Stimulated activated CD8-positive, alpha-beta memory T cell treated with anti-CD3 and anti-CD28 coated beads, Interleukin-7, amount 100 ng/mL, for 4 hours (primary cell): ENCODE data around the gene CARD8.
A peak's percentile ranks its signal among the peaks of the same experiment; 100 is the strongest.

ENCODE experiments used
- DNase-seq, 2 donors: peaks; one replicate each; pipeline ENCODE4 v3.0.0-alpha.2; 2020; ENCODE audit warnings: low read depth in 2 of 2

Gene CARD8

DNA sequence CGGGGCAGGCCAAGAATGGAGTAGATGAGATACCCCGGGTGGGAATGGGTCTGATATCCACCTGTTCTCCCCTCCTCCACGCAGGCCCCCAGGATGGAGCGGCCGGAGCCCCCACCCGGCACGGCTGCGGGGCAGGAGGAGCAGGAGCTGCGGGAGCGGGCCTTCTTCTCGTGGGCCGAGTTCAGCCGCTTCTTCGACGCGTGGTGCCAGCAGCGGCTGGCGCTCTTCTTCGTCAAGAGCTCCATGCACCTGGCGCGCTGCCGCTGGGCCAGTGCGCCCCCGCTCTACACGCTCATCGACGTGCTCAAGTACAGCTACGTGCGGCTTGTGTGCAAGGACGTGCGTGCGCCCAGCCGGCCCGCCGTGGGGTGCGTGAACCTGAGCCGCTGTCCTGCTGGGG is 84.0 kb downstream of the CARD8 start:
- no peak for DNase-seq

GRCh38 chr19:48170817-48171347 is 84.8 kb downstream of the CARD8 start:
- DNase-seq, result no peak

DNA sequence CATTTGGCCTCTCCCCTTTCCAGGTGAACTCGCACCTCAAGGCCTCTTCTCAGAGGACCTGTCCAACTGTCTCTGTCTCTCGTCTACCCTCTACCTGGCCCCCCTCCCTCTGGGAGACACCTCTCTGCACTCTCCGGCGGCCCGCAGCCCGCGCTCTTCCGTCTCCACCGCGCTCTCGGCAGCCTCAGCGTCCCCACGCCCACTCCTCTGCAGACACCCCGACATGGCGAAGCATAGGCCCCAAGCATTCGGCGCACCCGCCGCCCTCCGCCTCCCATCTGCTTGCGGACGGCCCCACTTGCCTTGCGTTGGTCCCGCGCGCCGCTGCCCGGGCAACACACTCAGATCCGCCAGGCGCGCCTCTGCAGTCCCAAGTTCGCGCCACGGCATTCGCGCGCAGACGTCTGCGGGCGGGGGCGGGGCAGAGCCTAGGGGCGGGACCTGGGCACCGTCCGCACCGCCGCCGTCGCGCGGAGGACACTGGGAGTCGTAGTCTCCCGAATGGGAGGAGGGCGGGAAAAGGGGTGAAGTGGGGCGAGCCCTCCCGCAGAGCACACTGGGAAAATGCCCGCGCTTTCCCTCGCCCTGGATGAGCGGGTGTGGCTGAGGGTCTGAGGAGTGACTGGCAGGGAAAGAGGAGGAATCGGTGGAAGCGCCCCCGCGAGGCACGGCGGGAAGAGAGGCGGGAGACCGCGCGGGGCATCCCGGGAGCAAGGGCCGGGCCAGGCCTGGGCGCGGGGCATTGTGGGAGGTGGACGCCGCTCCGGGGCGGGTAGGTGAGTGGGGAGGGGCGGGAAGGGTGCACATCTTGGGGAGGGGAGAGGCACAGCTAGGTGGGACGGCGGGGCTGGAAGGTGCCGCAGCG is 85.5 kb downstream of the CARD8 start, which contains the start of the genes LIG1 and ZSWIM9:
Gene LIG1 (minus strand): TSS at position 406 of the 865 bp plus-strand sequence. CDS start 4,778 bp downstream, outside the sequence.
Gene ZSWIM9 (plus strand): TSS at position 742 of the 865 bp plus-strand sequence. CDS start 1,123 bp downstream, outside the sequence.
- peak; percentile 81 to 90 for DNase-seq

DNA sequence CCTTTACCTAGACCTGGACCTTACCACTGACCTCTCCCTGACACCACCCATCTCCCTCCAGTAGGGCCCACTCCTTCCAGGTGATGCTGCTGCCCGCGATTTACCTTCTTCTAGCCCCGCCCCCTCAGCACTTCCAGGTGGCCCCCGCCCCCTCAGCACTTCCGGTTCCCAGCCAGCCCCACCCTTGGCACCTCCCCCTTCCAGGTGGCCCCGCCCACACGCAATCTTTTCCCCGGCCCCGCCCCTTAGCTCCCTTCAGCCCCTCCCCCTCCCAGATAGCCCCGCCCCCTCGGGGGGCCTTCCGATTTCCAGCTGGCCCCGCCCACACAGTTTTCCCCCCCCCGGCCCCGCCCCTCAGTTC is 86.2 kb downstream of the CARD8 start:
- peak; percentile 84 to 88 for DNase-seq

DNA sequence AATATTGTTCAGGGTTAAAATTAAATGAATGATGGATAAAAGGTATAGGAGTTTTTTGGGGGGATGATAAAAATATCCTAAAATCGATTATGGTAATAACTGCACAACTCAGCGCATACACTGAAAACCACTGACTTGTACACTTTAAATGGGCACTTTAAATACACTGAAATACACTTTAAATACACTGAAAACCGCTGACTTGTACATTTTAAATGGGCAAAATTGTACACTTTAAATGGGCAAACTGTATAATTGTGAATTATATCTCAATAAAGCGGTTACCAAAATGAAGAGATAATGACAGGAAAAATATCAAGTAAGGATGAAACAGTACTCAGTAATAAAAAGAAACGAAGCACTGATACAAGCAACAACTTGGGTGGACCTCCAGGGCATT is 87.0 kb downstream of the CARD8 start:
- DNase-seq, result no peak

DNA sequence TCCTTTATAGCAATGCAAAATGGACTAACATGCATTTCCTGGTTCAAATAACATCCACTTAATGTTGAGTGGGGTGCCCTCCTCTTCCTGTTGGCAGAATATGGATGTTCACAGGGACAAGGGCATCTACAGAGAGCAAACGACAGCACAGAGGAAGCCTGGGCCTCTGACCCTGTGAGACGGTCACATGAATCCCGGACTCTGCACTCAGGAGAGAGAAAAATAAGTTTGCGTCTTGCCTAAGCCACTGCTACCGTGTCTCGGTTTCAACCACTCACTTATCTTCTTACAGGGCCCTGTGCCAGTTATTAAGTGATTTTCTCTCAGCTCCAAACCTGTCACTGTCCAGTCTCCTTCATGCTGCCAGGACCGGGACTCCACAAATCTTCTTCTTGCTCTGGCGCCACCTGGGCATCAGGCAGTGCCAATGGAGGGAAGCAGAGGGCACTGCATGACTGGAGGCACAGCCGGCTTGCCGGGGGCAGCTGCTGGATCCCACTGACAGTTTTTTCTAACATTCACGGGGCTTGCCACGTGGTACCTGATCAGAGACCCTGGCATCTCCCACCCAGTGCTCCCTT is 97.4 kb downstream of the CARD8 start:
- no peak for DNase-seq
